Stimulated activated CD8-positive, alpha-beta memory T cell treated with anti-CD3 and anti-CD28 coated beads, Interleukin-12 subunit alpha, Interleukin-12 subunit beta, amount 100 ng/mL, for 24 hours (primary cell): ENCODE measurements around the gene GTF3A.
"Not testable (repeated sequence)": the region's sequence is repeated elsewhere in the genome, so short reads cannot be mapped to it uniquely, and the experiment has no call there.

Experiments
- DNase-seq: peaks from one replicate; pipeline ENCODE4 v3.0.0-alpha.2; 2020; ENCODE audit errors: extremely low read depth

GTF3A gene

GRCh38 chr13:27424246-27425157 lies at the start of gene GTF3A:
TSS of gene GTF3A (plus strand) at chr13:27424619.
- DNase-seq: peak; percentile 66

GRCh38 chr13:27374650-27375049 lies 49.8 kb upstream of the GTF3A start:
- no peak for DNase-seq

GRCh38 chr13:27375686-27376326 lies 48.6 kb upstream of the GTF3A start:
- no peak for DNase-seq

- no peak for DNase-seq
Observed at GRCh38 chr13:27379126-27379525, 45.3 kb upstream of the GTF3A start.

- peak; percentile 11 for DNase-seq
Observed at GRCh38 chr13:27379694-27380641, 44.5 kb upstream of the GTF3A start.

- no peak for DNase-seq
Observed at GRCh38 chr13:27381601-27382000, 42.8 kb upstream of the GTF3A start.

DNA sequence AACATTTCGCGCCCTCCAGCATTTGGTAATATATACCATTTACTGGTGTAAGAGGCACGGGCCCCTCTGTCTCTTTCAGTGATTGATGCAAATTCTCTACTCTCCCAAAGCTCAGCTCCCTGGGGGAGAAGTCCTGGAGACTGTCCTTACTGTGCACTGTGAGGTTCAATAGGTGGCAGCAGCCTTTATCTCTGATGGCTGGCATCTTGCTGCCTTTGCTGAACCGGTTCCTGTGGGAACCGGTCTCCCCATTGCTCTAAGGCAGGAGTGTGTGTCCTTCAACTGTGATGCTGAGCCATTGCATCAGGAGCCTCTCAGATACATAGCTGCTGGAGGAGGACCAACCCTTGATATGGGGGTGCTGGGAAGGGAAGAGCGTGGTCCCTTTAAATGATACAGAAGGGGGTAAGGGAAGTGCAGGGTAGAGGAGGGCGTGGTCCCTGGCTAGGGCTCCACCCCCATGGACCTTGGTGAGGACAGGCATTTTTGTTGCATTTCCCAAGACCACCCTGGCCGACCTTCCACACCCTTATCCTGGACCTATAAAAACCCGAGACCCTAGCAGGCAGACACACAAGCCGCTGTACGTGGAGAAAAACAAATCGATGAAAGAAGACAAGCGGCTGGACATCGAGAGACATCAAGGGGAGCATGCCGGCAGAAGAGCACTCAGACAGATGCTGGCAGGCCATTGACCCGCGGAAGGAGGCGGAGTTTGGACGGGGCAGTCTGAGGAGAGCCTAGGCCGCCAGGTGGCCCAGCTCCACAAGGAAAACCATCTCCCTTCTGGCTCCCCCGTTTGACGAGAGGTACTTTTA lies 41.1 kb upstream of the GTF3A start:
- DNase-seq: no peak

DNA sequence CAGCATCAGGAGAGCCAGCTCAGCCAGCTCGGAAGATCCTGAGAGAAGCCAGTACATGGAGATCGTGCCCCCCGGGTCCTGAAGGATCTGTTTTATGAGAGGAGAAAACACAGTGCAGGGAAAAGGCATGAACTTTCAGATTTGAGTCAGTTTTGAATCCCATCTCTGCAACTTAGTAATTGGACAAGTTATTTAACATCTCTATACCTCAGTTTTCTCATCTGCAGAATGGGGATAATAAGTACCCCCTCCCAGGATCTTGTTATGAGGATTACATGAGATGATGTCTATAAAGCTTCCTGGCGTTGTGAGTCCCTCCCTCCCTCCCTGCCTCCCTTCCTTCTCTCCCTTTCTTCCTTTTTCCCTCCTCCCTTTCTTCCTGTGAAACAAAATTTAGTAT lies 40.1 kb upstream of the GTF3A start:
- no peak for DNase-seq

DNA sequence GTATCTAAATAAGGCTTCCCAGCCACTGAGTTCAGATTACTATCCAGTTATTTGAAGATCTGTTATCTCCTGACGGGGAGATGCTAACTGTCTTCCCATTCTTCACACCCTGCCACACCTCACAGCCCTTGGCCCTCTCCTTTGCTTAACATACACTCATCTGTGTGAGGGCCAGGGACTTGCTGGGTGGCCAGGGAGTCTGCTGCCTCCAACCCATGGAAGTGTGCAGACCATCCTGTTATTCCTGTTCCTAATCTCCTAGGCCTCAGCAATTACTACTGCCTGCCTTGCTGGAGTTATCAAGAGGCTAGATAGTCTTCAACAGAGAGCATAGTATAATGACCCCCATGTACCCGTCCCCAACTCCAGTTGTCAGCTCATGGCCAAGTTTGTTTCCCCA lies 36.2 kb upstream of the GTF3A start:
- DNase-seq: no peak

- no peak for DNase-seq
Observed at GRCh38 chr13:27389891-27390290, 34.5 kb upstream of the GTF3A start.

- DNase-seq: no peak
Observed at GRCh38 chr13:27391471-27391870, 32.9 kb upstream of the GTF3A start.

GRCh38 chr13:27393101-27393500 lies 31.3 kb upstream of the GTF3A start:
- DNase-seq: no peak

GRCh38 chr13:27395007-27395510 lies 29.4 kb upstream of the GTF3A start:
- no peak for DNase-seq

DNA sequence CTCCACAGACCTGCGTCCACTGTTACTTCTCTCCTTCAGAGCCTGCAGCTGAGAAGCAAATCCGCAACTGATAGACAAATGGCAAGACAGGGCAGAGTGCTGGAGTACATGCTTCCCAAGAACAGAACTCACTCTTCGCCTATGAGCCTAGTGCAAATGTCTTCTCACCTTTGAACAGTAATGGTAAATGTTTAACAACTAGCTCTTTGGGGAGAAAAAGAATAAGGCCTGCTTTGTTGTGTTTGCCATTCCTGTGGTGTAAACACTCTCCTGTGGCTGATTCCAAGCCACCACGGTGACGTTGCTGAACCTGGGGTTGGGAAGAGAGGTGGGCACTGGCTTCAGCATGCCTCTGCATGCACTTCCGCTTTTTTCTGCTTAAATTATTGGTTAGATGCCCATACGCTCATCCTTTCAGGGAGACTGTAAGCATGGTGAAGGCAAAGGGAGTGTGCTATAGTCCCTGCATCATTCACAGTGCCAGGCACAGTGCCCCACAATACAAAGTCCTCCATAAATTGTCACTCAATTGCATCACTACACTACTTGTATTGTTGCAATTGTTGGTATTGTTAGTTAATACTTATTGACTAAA lies 28.1 kb upstream of the GTF3A start:
- no peak for DNase-seq

DNA sequence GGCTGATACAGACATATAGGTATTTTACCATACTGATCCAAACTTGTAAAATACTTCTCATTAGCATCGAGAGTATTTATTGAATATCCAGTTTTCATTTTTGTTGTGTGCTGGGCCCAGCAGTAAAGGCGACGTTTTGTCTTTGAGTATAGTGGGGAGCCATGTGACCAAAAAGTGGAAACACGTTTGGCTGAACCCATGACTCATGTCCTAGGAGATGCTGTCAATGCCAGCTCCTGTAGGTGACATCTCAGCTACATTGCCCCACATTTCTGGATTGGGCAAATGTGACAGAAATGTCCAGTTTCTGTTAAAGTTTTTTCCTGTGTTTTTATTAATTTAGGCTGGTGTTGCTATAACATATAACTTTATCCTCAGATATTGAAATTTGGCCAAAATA lies 26.1 kb upstream of the GTF3A start:
- DNase-seq: no peak

DNA sequence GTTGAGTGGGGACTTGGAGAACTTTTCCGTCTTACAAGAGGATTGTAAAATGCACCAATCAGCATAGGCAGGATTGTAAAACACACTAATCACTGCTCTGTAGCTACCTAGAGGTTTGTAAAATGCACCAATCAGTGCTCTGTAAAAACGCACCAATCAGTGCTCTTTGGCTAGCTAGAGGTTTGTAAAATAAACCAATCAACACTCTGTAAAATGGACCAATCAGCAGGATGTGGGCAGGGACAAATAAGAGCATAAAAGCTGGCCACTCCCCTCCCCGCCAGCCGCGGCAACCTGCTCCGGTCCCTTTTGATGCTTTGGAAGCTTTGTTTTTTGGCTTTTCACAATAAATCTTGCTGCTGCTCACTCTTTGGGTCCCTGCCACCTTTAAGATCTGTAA lies 24.0 kb upstream of the GTF3A start:
- DNase-seq: not testable (repeated sequence)

- DNase-seq: no peak
Observed at GRCh38 chr13:27401210-27401609, 23.2 kb upstream of the GTF3A start.

- DNase-seq: no peak
Observed at GRCh38 chr13:27403203-27403678, 21.2 kb upstream of the GTF3A start.

DNA sequence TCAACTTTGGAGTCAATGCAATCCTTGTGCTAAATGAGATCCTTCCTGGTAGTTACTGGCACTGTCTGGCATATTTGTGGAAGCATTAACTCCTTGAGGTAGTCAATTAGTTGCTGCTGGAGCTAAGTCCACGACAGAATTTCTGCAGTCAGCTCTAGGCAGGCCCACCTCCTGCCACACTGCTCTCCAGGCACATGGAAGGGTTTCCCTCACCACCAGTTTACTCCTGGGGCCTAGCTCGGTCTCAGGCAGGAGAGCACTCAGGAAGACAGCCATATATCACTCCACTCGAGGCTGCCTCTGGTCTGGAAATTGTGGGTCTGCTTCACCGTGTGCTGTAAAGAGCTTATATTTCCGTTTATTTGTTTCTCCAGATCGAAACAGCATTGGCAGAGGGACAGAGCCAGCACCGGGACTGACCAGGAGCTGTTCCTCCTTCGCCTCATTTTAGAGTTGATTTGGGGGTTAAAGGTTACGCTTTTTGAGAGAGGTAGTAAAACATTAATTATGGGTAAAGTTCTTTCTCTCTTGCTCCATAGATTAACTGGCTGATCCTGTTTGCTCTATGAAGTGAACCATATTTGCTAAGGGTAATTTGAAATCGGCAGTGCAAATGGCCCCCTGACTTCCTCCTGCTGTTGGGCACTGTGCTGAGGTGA lies 20.6 kb upstream of the GTF3A start:
- DNase-seq: no peak

DNA sequence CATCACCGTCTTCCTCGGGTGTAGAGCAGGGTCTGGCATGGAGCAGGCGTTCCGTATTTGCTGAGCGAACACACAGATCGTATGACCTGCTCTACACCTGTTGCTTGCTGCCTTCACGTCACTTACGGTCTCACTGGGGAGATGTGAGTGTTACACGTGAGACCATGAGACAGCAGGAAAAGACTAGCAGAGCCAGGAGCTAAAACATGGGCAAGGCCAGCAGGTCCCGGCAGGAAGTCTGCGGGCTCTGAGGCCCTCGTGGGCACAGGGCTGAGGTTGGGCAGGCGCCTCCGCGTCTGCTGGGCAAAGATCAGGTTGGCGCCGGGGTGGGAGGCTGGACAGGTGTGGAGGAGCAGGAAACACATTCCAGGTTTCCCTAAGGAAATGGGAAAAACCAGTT lies 19.7 kb upstream of the GTF3A start:
- DNase-seq: no peak
